GM12892 (cell line): ENCODE measurements around the gene NR2E3.

Source experiments
- DNase-seq: peaks from one replicate; pipeline ENCODE4 v3.0.0; 2011; ENCODE audit not compliant: insufficient read length
- FAIRE-seq: peaks from 2 replicates; lab custom pipeline; 2011; peaks lifted over from hg19 to GRCh38; lab: Jason Lieb, UNC
- POLR2A ChIP-seq: IDR thresholded peaks from 2 replicates; pipeline ENCODE4 v1.6.1; 2011; ENCODE audit warnings: low read depth, low read length, control low read depth
- POLR2AphosphoS5 ChIP-seq: IDR thresholded peaks from 2 replicates; pipeline ENCODE4 v1.6.1; 2011; ENCODE audit warnings: low read depth, low read length, control low read depth
- TAF1 ChIP-seq: IDR thresholded peaks from 2 replicates; pipeline ENCODE4 v1.6.1; 2011; ENCODE audit warnings: low read depth, mild to moderate bottlenecking, control low read depth, low read length, borderline replicate concordance

Gene NR2E3

DNA sequence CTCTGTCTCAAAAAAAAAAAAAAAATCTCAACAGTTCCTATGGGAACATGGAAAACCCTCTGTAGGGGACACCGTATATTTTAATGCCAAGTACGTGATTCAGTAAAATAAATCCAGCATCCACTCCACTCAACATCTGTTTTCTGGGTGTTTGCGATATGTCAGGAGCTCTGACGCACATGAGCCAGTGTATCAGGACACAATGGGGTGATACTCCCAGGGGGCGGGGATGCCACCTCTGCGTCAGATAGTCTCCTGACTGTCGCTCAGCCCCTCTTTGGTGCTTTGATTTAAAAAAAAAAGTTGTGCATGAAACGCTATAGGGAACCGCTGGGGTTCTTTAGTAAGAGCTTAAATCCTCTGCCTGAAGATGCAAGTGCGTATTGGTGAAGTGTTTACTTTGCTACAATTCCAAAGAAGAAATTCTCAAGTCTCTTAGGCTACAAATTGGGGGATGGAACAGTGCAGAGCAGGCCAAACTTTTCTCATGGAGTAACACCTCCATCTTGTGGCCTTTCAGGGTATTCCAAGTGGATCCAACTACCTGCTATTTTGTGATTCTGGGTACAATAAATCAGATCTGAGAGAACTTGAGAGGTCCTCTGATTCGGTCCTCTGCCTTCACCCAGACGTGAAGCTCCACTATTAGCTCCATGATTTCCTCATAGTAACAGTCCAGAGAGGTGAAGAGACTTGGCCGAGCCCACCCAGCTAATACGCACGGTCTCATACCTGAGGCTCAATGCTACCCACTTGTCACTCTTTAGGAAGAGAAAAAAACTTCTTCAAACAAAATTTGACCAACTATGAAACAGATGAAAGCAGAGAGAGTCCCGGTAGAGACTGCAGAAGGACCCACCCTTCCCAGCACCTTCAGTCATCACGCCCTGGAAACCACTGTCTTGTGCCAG, 9.3 kb upstream of the NR2E3 start:
- peak; percentile 38 for FAIRE-seq

DNA sequence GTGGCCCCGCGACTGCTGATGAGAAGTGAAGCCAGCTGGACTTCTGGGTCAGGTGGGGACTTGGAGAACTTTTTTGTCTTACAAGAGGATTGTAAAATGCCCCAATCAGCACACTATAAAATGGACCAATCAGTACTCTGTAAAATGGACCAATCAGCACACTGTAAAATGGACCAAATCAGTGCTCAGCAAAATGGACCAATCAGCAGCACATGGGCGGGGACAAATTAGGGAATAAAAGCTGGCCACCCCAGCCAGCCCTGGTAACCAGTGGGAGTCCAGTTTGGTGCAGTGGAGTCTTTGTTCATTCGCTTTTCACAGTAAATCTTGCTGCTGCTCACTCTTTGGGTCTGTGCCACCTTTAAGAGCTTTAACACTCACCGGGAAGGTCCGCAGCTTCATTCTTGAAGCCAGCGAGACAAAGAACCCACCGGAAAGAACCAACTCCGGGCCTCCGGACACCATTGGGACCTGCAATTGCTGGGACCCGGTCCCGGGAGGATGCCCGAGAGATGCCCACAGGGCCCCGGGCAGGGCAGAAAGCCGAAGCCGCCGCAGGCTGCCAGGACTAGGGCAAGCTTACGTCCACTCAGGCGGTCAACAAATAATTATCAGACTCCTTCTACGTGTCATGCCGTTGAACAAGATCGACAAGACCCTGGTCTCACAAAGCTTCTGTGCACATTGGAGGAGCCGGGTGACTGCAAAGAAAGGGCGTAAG, 8.3 kb upstream of the NR2E3 start:
- no peak for DNase-seq
- TF ChIP-seq POLR2A, result no peak
- TF ChIP-seq POLR2AphosphoS5, result no peak
- no peak for TF ChIP-seq TAF1
- FAIRE-seq, result no peak

More for the DNA sequence above, 9.3 kb upstream of the NR2E3 start:
- DNase-seq, result no peak
- TF ChIP-seq TAF1, result no peak
- no peak for TF ChIP-seq POLR2AphosphoS5
- no peak for TF ChIP-seq POLR2A

DNA sequence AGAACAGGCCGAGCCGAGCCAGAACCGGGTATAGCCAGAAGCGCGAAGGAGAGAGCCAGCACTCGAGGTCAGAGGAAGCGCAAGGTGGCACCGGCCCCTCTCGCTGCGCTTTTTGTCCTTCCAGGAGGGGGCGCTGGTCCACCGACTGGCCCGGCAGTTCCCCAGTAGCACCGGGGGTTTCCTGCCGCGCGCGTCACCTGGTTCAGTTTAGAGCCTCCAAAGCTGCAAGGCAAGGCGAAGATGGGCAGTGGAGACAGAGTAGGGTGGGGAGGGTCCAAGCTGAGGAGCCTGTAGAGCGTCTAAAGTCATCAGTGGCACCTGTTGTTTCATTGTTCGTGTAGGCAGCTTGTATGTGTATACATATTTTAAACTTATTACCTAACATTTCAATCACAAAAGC, 7.6 kb upstream of the NR2E3 start:
- DNase-seq (no peak), FAIRE-seq (no peak)
- no peak for TF ChIP-seq TAF1
- no peak for TF ChIP-seq POLR2AphosphoS5
- TF ChIP-seq POLR2A, result no peak

DNA sequence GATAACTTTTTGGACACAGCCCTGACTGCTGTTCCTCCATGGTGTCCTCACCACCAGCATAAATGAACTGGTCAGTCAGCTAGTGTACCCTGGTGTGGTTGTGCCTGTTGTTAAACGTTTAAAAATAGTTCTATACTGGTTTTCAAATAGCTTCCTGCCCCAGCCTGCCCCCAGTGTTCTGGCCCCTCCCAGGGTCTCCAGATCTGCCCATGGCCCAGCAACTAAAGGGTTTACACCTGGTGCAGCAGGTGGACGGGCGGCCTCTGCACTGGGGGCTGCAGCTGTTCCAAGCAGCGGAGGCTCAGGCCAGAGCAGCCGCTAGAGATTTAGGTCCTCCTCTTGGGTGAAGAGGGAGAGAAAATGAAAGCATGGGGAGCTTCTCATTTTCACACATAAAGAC, 6.1 kb upstream of the NR2E3 start:
- DNase-seq (no peak), FAIRE-seq (no peak)
- TF ChIP-seq POLR2A (no peak), POLR2AphosphoS5 (no peak), TAF1 (no peak)

DNA sequence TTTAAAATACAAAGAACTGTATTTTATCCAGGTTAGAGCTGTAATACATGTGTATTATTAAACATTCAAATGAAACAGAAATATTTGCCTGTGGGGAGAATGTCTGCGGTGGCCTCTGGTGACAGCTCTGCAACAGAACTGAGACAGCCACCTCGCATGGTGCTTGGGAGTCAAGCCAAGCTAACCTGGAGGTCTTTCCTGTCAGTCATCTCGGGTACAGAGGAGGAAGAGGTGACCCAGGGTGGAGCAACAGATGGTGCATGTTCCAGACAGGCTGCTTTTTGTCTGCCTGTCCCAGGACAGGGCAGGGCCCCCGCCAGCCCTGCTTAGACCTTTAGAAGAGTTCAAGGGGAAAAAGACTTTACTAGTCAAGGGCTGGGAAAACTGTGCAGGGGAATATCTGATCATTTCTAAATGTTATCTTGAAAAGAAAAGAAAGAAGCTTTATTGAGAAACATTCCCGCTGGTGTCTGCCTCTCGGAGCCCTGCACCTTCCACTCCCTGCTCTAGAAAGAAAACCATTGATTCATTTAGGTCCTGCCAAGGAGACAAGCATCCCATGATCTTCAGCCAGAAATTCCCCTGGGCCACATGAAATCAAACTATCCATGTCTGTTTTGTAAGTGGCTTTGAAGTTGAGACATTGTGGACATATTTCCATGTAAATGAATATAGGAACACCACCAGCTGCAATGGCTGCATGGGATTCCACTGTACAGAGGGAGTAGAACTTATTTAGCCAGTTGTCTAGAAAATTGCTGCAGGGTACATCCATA, 5.5 kb upstream of the NR2E3 start:
- no peak for DNase-seq
- peak; percentile 92 for FAIRE-seq
- TF ChIP-seq POLR2AphosphoS5 (no peak), POLR2A (no peak), TAF1 (no peak)

DNA sequence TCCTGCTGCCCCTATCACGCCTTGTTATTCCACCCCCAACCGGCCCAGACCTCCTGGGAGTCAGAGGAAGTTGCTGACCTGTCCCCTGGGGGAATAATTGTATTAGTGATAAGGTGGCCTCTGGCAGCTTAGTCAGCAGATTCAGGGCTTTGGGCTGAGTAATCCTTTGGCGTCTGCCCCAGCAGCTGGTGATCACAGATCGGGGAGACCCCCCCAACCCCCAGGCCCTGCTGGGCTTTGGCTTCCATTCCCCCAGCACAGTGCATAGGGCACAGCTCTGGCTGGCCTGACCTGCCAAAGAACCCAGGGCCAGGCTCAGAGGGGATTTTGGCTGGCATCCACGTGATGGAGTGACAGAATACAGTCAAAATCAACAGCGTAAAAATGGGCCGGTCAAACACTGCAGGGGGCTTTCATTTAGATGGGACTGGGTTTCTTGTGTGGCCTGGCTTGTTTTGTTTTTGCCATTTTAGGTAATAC, 3.9 kb upstream of the NR2E3 start:
- FAIRE-seq (peak; percentile 81), DNase-seq (no peak)
- no peak for TF ChIP-seq POLR2AphosphoS5
- no peak for TF ChIP-seq TAF1
- no peak for TF ChIP-seq POLR2A

DNA sequence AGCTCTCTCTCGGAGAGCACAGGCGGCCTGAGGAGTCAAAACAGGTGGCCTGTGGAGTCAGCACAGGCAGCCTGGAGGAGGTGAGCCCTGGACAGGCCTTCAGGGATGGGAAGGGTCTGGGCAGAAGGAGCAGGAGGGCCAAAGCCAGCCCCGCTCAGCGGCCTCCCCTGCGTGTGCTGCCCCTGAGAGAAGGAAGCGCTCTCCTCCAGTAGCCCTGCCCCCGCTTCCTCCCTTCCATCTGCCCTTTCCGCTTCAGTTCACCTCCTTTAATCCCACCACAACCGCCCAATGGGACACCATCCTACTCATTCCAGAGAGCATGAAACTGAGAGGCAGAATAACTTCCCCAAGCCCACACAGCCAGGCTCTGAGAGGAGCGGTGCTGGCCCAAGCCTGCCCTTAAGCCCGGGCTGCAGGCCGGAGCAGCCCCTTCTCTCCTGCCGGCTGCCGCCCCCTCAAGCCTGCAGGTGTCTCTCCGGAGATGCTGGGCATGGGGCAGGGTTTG, 3.2 kb upstream of the NR2E3 start:
- TF ChIP-seq POLR2A (no peak), POLR2AphosphoS5 (no peak), TAF1 (no peak)
- DNase-seq, result no peak
- no peak for FAIRE-seq

DNA sequence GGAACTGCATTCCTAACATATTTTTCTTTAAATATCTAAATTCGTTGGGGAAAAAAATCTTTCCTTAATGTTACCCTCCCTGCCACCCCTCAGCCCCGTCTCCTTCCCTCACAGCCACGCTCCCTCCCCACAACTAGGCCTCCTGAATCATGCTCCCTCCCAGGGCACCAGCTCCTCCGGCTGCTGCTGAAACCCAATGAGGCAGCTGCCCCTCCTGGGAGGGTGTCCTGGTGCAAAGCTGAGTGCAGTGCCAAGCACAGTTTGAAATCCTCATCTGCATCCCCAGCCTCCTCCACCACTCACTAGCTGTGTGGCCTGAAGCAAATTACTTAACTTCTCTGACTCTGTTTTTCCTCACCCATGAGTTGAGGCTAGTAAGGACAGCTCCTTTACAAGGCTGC, 2.7 kb upstream of the NR2E3 start:
- TF ChIP-seq POLR2A, result no peak
- no peak for TF ChIP-seq TAF1
- no peak for TF ChIP-seq POLR2AphosphoS5
- FAIRE-seq (no peak), DNase-seq (no peak)

DNA sequence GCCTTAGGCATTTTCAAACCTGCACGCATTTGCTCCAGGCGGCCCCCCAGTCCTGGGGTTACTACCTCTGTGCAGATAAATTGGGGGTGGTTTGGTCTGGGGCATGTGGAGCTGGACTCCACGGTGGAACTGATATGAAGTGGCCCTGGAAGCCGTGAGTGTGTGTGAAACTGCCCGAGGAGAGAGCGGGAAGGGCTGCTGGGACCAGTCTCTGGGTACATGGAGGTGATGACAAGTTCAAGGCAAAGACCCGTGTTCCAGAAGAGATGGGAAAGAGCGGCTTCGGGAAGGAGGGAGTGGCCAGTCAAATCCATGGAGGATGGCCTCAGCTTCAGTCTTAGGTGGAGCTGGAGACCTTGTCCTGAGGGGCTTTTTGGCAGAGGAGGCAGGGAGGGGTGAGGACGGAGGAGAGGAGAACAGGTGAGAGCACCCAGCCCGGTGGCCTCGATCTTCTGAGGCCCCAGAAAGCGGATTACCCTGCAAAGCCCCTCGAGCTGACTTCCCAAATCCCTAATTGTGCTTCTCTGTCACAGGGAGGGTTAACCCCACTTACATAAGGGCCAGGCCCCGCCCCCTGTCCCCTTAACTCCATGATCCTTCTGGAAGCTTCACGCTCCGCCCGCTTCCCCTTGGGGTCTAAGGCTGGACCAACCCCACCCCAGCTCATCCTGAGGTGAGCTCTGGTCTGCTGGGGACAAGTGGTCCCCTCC, 1.9 kb upstream of the NR2E3 start:
- TF ChIP-seq POLR2AphosphoS5, result no peak
- DNase-seq, result no peak
- no peak for FAIRE-seq

DNA sequence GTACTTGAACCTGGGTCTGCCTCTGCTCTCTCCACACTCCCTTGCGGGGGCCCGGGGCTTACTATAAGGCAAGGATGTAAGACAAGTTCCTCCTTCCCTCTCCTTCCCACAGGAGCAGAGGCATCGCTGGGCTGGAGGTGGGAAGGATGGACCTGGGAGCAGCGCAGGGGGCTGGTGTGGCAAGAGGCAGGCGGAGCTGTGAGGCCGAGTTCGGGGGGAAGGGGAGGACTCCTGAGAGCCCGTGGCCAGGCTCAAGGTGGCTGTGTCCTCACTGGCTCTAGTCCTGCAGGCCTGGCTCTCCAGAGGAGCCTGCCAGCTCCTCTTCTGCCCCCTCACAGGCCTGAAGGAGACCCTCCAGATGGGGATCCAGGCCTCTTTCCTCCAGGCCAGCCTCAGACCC, 1.0 kb upstream of the NR2E3 start:
- no peak for TF ChIP-seq POLR2A
- TF ChIP-seq POLR2AphosphoS5, result no peak
- no peak for TF ChIP-seq TAF1
- no peak for FAIRE-seq
- DNase-seq, result no peak

DNA sequence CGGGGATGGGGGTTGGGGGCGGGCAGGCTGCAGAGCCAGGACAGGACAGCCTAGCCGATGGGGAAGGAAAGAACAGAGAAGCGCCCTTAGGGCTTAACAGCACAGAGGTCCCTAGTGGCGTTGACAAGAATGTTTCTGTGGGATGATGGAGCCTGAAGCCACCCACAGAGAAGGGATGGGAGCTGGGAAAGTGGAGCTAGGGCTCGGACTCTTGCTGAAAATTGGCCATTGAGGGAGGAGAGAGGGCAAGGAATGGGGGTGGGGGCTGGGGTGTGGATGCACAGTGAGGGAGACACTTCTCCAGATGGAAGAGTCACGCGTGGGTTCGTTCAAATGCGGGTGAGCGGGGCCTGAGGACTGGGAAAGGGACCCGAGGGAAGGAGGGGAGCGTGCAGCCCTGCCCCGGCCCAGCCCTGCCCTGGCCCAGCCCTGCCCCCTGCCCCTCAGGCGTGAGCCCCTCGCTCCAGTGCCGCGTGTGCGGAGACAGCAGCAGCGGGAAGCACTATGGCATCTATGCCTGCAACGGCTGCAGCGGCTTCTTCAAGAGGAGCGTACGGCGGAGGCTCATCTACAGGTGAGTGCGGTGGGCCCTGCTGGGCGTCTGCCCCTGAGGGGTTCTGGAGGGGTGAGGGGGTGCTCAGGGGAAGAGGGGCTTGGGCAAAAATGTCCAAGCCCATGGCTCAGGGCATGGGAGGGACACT, 832 bp downstream of the NR2E3 start:
- no peak for TF ChIP-seq POLR2AphosphoS5
- no peak for DNase-seq
- no peak for FAIRE-seq
